Lung (tissue), 12 donors: Measurements from ENCODE around the gene ANKRD44. TPM values are rescaled to one million over a fixed set of nuclear protein-coding genes. Genes with fewer than 3 reads are reported as not detected.
A peak's percentile ranks its signal among the peaks of the same experiment; 100 is the strongest.

Experiments used
- ATAC-seq: fragments of 200-7000 bp; cut with Tn5 transposase; one replicate; pipeline ENCODE4 v1.9.1; 2020; ENCODE audit warnings: moderate number of reproducible peaks; ENCODE audit not compliant: insufficient read depth, low FRiP score
- DNase-seq, 3 donors: peaks; one replicate each; pipeline ENCODE4 v3.0.0-alpha.2; 2013 to 2017
- H3K27ac ChIP-seq, 2 donors: one replicate each; pipeline ENCODE4 v1.5.1; 2013; ENCODE audit warnings: mild to moderate bottlenecking in 2 of 2, moderate library complexity in 2 of 2, control low read depth in 1 of 2, inconsistent platforms in 1 of 2, low read depth in 1 of 2, low read length in 1 of 2
- H3K27me3 ChIP-seq, 3 donors: one replicate each; pipeline ENCODE4 v1.5.1; 2013; ENCODE audit warnings: low read length in 2 of 3; ENCODE audit not compliant: control insufficient read depth in 3 of 3, insufficient read depth in 3 of 3
- H3K36me3 ChIP-seq, 4 donors: one replicate each; pipeline ENCODE4 v1.5.1; 2013; ENCODE audit warnings: low read length in 4 of 4, mild to moderate bottlenecking in 1 of 4, moderate library complexity in 1 of 4; ENCODE audit not compliant: control insufficient read depth in 4 of 4, insufficient read depth in 4 of 4
- H3K4me1 ChIP-seq, 5 donors: one replicate each; pipeline ENCODE4 v1.5.1; 2013; ENCODE audit warnings: low read length in 5 of 5, mild to moderate bottlenecking in 2 of 5, moderate library complexity in 1 of 5; ENCODE audit not compliant: control insufficient read depth in 5 of 5, insufficient read depth in 5 of 5
- H3K4me3 ChIP-seq: one replicate; pipeline ENCODE4 v1.5.1; 2013; ENCODE audit warnings: mild to moderate bottlenecking, control low read depth, moderate library complexity
- H3K9ac ChIP-seq, 2 donors: one replicate each; pipeline ENCODE4 v1.5.1; 2013; ENCODE audit warnings: low read length in 2 of 2, control low read depth in 1 of 2; ENCODE audit not compliant: insufficient read depth in 1 of 2
- H3K9me3 ChIP-seq, 4 donors: one replicate each; pipeline ENCODE4 v1.5.1; 2013; ENCODE audit warnings: low read length in 3 of 4, mild to moderate bottlenecking in 1 of 4, moderate library complexity in 1 of 4; ENCODE audit not compliant: control insufficient read depth in 4 of 4, insufficient read depth in 3 of 4
- WGBS, 2 donors: extraction: QIAGEN DNeasy Blood & Tissue Kit; methylation state at CpG; one replicate each; pipeline ENCODE4 v1.1.7; 2013; 5-methylcytosine and 5-hydroxymethylcytosine counted together
- polyA plus RNA-seq, 2 donors: library from polyadenylated mRNA; stranded (reverse); fragments of 200-250 nt; gene quantifications; one replicate each; pipeline ENCODE4 v1.2.1, GENCODE V29; 2013
- total RNA-seq, 2 donors: library from RNA; depleted of rRNA in 1 of 2; stranded (reverse); fragments of >200 nt in 1 of 2; gene quantifications; one replicate each; pipeline ENCODE4 v1.2.1, GENCODE V29; 2014 to 2021
- TF ChIP-seq, protein P1 (sequence below): IDR thresholded peaks from 2 replicates; pipeline ENCODE4 v1.5.1; 2012; ENCODE audit warnings: mild to moderate bottlenecking; ENCODE audit errors: control extremely low read depth, extremely low read depth
- donor health status: control.
- donor health status: control.
- donor health status: Bipolar disorder and iron deficiency.
- donor health status: healthy.
- donor health status: DM: yes; HTN: yes; CAD: no.

The ANKRD44 gene
- total and polyA plus RNA-seq, 4 donors: 7.1 to 73.8 (median 20.3) TPM

DNA sequence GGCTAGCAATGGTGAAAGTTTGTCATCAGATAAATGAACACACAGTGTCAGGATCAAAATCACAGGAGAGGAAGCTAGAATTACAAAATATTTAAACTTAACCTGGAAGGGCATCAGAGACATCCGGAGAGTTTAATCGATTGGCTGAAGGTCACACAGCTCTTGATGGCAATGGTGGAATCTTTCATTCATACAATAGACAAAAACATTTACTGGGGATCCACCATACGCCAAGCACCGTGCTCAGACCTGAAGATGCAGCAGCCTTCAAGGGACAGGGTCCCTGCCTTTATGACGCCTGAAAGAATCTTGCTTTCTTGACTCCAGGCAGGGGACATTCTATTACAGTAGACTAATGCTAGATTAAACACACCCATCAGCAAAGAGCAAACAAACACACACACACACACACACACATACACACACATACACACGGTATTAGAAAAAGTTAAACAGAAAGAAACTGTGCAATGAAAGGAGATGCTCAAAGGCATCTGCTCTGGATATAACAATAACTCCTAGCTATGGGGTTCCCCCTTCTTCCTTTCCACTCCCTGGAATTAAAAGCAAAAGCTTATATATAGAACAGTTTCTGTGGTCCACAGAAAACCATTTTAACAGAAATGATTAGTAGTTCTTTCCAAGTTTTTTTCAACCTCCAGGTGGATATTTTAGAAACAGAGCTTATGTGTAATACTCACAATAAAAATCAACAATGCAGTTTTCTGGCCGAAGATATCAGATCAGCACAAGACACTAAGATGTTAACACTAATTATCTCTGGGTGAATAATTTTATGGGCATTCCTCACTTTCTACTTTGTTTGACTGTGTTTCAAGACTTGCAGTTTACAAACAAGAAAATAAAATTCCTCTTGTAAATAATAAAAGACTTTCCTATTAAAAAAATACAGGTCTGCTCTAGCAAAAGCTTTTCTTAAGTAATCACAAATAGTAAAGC lies 151.7 kb downstream of the ANKRD44 start:
- Histone ChIP-seq H3K36me3 (no peaks in the 10 kb centered on the region), H3K27ac (no peak overlapping the region), H3K27me3 (no peaks in the 10 kb centered on the region), H3K9ac (no peak overlapping the region), H3K9me3 (no peaks in the 10 kb centered on the region), H3K4me3 (no peak overlapping the region), H3K4me1 (peaks cover 3 to 16% (median 4%) of the 10 kb centered on the region in 5 donors)
- TF ChIP-seq, protein P1, sequence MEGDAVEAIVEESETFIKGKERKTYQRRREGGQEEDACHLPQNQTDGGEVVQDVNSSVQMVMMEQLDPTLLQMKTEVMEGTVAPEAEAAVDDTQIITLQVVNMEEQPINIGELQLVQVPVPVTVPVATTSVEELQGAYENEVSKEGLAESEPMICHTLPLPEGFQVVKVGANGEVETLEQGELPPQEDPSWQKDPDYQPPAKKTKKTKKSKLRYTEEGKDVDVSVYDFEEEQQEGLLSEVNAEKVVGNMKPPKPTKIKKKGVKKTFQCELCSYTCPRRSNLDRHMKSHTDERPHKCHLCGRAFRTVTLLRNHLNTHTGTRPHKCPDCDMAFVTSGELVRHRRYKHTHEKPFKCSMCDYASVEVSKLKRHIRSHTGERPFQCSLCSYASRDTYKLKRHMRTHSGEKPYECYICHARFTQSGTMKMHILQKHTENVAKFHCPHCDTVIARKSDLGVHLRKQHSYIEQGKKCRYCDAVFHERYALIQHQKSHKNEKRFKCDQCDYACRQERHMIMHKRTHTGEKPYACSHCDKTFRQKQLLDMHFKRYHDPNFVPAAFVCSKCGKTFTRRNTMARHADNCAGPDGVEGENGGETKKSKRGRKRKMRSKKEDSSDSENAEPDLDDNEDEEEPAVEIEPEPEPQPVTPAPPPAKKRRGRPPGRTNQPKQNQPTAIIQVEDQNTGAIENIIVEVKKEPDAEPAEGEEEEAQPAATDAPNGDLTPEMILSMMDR: no peak
- DNase-seq (peak in 1 of 3 donors; percentile 45), ATAC-seq (no peak)
- 55 to 60% methylated on average over 7 of the region's 7 CpGs for WGBS, 2 donors

DNA sequence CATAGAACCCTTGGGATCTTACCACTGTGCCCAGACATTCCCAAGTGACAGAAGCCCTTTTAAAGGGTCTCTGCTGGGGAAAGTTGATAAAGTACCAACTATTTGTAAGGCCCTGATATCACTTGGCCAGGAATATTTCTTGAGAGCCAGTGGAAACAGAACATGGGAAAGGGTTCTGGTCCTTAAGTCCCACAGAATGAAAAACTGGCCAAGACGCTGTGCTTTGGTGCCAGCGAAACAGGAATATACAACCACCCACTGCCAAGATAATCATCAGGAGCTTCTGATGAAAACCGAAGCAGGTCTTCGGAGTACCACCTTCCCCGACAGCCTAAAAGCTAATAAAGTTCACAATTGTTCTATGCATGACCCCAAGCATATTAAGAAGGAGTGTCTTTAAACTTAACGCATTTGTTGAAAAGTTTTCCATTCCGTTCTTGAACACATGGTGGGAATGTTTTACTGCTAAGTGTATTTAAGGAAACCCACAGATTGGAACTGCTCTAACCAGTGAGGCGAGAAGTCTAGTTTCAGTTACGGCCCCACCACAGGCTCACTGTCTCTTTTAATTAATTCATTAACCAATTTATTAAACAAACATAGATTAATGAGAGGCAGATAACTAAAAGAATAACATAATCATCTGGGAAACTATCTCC lies 152.6 kb downstream of the ANKRD44 start:
- peak in 1 of 3 donors; percentile 44 for DNase-seq
- ATAC-seq: no peak
- Histone ChIP-seq H3K4me1 (peaks cover 3 to 14% (median 4%) of the 10 kb centered on the region in 5 donors), H3K36me3 (no peaks in the 10 kb centered on the region), H3K9ac (no peak overlapping the region), H3K27me3 (no peaks in the 10 kb centered on the region), H3K27ac (no peak overlapping the region), H3K9me3 (no peaks in the 10 kb centered on the region), H3K4me3 (no peak overlapping the region)
- WGBS, 2 donors: 61 to 67% methylated on average over 9 of the region's 9 CpGs
- TF ChIP-seq, protein P1: no peak

DNA sequence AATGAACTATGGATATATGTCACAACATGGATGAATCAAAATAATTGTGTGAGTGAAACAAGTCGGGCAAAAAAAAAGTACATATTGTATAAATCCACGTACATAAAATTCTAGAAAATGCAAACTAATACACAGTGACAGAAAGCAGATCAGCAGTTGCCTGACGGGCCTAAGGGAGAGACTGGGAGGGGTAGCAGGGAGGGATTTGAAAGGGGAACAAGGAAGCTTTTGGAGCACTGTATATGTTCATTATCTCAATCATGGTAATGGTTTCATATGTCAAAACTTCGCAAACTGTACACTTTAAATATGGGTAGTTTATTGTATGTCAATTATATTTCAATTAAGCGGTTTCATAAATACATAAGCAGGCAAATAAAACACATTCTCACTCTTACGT lies 153.8 kb downstream of the ANKRD44 start:
- H3K36me3 ChIP-seq: no peaks in the 10 kb centered on the region
- TF ChIP-seq, protein P1: no peak
- no peaks in the 10 kb centered on the region for H3K9me3 ChIP-seq
- DNase-seq: no peak
- WGBS, 2 donors: 77 to 78% methylated on average over 6 of the region's 6 CpGs
- no peak overlapping the region for H3K9ac ChIP-seq
- no peak overlapping the region for H3K27ac ChIP-seq
- no peak for ATAC-seq
- peaks cover 4 to 10% (median 8%) of the 10 kb centered on the region in 5 donors for H3K4me1 ChIP-seq
- H3K4me3 ChIP-seq: no peak overlapping the region
- H3K27me3 ChIP-seq: no peaks in the 10 kb centered on the region
